UCSD-AML1 (cell line): ENCODE data around the gene CEP112.

Experiments used
- DNase-seq: peaks from one replicate; lab custom pipeline; 2025; ENCODE audit not compliant: unreplicated experiment; lab: John Stamatoyannopoulos, UW

The CEP112 gene

DNA sequence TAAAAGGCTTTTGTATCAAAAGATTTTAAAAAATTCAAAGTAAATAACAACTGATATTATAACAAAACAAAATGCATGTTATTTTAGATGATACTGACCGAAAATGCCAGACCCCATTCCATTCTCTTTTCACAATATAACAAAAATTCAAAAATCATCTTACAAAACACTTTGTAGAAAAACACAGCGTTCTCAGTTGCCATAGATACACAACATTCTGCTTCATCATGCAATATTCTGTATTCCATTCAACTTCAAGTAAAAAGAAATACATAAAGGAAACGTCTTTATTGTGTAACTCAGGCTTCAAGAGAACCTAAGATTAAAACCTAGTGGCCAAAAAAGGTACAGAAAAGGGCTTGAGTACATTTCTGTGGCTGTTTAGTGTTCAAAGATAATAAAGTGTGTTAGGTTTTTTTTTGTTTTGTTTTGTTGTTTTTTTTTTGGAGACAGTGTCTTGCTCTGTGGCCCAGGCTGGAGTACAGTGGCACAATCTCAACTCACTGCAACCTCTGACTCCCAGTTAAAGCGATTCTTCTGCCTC lies 250.5 kb downstream of the CEP112 start:
- no peak for DNase-seq

DNA sequence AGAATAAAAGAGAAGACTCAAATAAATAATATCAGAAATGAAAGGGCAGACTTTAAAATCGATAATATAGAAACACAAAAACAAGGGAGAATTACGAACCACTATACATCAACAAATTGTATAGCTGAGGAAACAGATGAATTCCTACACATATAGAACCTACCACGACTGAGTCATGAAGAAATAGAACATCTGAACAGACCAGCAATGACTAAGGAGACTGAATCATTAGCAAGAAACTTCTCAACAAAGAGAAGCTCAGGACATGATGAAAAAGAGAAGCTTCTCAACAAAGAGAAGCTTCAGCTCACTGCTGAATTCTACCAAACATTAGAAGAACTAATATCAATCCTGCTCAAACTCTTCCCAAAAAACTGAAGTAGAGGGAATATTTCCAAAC lies 255.9 kb downstream of the CEP112 start:
- no peak for DNase-seq

- DNase-seq = no peak
Observed at GRCh38 chr17:65933290-65933689, 258.6 kb downstream of the CEP112 start.

DNA sequence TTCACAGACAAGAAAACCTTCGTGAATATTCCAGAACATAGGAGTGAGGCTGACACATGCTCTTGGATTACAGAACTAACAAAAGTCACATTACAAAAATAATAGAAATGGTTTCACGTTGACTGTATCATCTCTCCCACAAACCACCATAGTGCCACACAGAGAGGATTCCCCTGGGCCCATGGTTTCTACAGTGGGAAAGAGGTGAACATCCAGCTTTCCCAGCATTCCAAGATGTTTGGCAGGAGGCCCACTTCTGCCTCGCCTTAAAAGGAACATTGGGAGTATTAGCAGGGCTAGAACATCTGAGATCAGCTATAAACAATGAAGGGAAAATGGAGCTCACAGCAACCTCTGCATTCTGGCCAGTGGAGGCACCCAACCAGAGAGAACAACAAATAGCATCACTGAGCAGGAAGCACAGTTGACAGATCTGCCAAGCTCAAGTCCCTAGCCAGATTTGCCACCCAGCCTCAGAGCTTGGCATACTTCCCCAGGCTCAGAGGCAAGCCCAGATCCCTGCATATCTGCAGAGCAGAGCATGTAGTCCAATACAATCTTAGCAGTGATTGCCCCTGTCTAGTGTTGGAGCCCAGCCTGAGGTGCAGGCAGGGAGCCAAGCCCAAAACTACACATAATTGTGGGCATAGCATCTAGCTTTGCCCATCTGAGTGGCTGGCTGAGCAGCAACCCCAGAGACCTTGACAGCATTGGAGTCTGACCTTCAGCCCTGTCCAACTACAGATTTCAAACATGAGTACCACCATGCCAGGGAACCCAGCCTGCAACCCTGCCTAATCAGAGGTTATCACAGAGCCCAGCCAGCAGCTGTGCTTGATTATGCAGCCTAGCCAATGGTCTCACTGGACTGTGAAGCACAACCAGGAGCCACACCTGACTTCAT lies 260.4 kb downstream of the CEP112 start:
- no peak for DNase-seq

DNA sequence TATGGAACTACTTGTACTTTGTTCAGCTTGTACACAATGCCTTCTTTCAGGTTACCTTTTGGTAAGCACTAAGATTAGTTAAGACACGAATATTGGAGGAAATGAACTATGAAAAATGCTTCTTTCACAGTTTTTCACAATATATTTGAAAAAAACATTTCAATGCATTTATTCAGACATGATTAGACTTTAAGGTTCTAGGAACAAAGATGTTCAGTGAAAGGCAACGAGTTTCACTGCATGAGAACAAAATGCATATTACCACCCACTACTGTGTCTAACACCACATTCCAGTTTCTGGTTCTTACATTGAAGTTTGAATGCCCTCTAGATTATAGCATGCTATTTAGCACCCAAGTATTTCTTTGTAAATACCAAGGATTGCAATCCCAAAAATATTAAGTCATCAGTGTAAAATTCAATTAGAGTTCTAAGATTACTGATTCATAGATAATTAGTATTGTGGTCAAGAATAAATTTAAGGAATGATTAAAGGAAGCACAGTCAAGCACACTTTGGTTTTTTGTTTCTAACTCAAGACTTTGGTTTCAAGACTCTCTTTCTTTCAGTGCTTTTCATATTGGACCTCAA lies 261.7 kb downstream of the CEP112 start:
- DNase-seq = no peak

DNA sequence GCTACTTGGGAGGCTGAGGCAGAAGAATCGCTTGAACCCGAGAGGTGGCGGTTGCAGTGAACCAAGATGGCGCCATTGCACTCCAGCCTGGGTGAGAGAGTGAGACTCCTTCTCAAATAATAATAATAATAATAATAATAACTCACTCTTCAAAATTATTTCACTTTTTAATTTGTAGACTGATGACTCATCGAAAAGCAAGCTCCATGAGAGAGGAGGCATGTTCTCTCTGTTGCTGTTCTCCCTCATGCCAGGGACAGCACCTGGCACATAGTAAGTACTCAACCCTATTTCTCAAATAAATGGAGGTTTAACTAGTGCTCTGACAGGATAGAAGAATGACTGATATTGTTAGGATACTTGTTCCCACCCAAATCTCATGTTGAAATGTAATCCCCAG lies 265.3 kb downstream of the CEP112 start:
- no peak for DNase-seq

DNA sequence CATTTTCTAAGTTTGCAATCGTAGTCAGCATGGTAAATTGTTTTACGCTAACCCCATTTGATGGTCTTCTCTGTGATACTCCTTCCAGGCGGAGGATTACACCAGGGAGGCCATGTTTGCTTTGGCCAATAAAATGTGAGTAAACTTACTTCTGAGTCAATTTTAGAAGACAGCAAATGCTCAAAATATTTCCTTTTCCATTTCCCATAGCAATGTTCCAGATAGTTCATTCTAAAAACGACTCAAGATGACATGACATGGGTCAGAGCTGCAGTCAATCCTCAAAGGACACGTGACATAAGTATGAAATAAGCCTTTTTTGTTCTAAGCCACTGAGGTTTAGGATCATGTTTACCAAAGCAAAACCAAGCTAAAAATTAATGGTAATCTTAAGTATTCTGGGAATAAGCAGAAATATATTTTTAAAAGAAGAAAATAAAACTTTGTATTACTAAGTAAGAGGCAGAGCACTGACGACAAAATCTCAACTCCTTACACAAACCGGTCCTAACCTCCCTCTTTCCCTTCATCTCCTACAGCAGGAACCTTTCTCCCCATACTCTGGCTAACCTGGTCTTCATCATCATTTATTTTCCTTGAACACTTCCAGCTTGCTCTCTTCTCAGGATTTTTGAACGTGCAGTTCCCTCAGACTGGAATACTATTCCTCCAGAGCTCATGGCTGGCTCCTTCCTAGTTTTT lies 266.2 kb downstream of the CEP112 start:
- DNase-seq = no peak

DNA sequence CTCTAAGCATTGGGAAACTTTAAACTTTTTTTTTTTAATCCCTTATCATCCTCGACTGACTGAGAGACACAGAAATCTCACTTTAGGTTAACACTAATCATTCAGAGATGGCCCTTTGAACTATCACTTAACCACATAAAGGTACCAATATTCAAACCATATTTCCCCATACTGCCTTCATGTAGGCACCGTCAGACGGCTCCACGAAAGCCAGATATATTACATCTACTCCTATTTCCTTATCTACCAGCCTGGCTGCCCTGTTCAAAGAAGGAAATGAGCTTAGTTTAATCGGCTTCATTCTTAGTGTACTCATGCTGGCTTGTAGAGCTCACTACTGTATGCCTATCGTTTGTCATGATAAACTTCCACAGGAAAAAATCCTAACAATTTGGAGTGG lies 270.9 kb downstream of the CEP112 start:
- DNase-seq = no peak

DNA sequence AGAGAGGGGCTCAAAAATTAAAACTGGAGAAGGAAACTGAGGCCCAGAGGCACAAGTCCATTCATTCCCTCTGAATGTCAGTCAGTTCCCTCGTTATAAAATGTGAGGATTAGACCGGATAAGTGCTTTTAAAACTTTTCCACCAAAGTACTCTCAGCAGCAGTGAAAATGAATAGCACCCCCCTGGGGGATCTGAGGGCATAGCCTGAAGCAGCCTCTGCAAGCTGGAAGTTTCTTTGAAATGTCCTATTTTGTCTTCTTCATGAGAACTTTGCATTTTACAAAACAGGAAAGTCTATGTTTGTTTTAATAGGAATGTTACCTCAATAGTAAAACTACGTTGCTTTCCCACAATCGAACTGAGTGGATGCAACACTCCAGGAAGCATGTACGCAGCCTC lies 273.0 kb downstream of the CEP112 start:
- no peak for DNase-seq

DNA sequence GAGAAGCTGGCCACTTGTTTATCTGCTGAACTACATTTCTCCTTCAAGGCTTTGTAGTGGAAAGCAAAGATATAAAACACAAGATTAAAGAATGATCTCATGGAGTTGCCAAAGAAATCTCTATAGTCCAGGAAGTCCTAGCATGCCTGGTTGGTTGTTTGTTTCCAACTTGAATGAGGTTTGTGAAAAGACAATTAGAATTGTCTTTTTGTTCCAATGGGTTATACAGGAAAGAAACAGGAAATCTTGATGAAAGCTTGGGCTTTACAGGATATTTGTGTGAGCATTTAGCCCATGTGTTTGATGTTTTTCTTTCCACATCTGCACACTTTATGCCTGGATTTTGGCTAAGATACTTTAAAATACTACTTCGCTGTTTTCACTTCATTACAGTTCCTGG lies 273.4 kb downstream of the CEP112 start:
- no peak for DNase-seq

DNA sequence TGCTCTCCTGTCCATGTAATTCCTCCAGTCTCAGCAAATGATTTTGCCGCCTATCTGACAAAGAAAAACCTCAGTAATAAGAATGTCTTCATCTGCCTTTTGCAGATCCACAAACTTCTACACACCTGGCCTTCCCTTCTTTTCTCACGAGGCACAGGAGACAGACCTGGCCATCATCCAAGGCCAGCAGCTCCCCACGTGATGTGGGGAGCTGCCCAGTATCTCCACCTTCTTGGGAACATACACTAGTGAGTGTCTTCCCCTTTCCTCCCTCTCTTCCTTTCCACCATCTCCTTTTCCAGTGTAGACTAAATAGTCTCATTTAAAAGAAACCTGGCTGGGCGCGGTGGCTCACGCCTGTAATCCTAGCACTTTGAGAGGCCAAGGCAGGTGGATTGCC lies 274.4 kb downstream of the CEP112 start:
- DNase-seq = no peak

DNA sequence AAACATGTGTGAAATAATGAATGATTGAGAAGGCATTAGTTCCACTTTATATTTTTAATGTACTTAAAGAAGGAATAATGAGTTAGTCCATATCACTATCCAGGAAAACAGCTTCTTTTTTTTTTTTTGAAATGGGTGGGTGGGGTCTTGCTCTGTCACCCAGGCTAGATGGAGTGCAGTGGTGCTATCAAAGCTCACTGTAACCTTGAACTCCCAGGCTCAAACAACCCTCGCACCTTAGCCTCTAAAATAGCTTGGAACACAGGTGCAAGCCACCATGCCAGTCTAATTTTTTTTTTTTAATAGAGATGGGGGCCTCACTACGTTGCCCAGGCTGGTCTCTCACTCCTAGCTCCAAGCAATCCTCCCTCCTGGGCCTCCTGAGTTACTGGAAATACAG lies 275.5 kb downstream of the CEP112 start:
- DNase-seq = no peak

DNA sequence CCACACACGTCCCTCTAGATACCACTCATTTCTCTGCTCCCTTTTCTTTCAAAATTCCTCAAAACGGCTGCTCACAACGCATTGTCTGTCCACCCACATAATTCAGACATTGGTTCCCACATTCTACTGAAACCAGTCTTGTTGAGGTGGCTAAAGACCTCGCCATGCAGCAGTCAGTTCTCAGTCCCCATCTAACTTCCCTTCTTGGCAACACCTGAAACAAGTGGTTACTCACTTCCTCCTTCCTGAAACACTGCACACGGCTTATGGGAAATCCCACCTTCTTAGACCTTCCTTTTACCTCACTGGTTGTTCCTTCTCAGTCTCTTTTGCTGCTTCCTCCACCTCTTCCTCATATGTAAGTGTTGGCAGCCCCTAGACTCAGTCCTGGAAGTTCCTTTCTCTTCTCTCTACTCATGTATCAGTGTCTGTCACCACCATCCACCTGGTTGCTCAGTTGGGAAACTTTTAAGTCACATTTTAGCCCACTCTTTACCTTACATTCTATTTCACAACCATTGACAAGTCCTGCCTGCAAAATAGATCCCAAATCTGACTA lies 277.1 kb downstream of the CEP112 start:
- DNase-seq = no peak

- DNase-seq = no peak
Observed at GRCh38 chr17:65913326-65913850, 278.5 kb downstream of the CEP112 start.

- DNase-seq = no peak
Observed at GRCh38 chr17:65910836-65911235, 281.1 kb downstream of the CEP112 start.

GRCh38 chr17:65902831-65903522 lies 289.0 kb downstream of the CEP112 start:
- DNase-seq = no peak

GRCh38 chr17:65902155-65902554 lies 289.8 kb downstream of the CEP112 start:
- no peak for DNase-seq

GRCh38 chr17:65901394-65901793 lies 290.5 kb downstream of the CEP112 start:
- DNase-seq = no peak

GRCh38 chr17:65900216-65900615 lies 291.7 kb downstream of the CEP112 start:
- no peak for DNase-seq

- DNase-seq = no peak
Observed at GRCh38 chr17:65898651-65899050, 293.3 kb downstream of the CEP112 start.

- no peak for DNase-seq
Observed at GRCh38 chr17:65896889-65897288, 295.0 kb downstream of the CEP112 start.
